Endothelial cell of umbilical vein (primary cell): Measurements from ENCODE around the gene FSHB. TPM values are rescaled to one million over a fixed set of nuclear protein-coding genes. Genes with fewer than 3 reads are reported as not detected.

Source experiments
- BruUV-seq: library from RNA; stranded (reverse); fragments of 400-500 nt; replicated peaks from 2 replicates; lab custom pipeline; 2021; lab: Mats Ljungman, UMichigan
- CTCF ChIA-PET: fragments of 300-600, 350-600 bp; sonication (Branson Sonifier 250); formaldehyde crosslinking; loops from one replicate; lab custom pipeline; 2021; ENCODE audit warnings: antibody characterized with exemption, inconsistent platforms; lab: Charles Lee
- POLR2A ChIA-PET: fragments of 300-600, 350-600 bp; sonication (Branson Sonifier 250); formaldehyde crosslinking; loops from one replicate; lab custom pipeline; 2021; ENCODE audit warnings: antibody characterized with exemption, inconsistent platforms; lab: Charles Lee
- DNase-seq: peaks from one replicate; pipeline ENCODE4 v3.0.0-alpha.2; 2011; ENCODE audit warnings: low read depth, low spot score
- FAIRE-seq: peaks from 2 replicates; lab custom pipeline; 2011; peaks lifted over from hg19 to GRCh38; lab: Jason Lieb, UNC
- H2AFZ ChIP-seq: 2 replicates; pipeline ENCODE4 v1.6.0; 2012; ENCODE audit warnings: low read depth, low read length, control low read depth, inconsistent platforms
- H3K27ac ChIP-seq: 2 replicates; pipeline ENCODE4 v1.5.1; 2011; ENCODE audit warnings: low read depth, mild to moderate bottlenecking, control low read depth, low read length, moderate library complexity; ENCODE audit not compliant: insufficient read depth
- H3K27me3 ChIP-seq, 2 experiments: 2 replicates each; pipeline versions ENCODE4 v1.6.0 to v1.6.1; 2011; ENCODE audit warnings: low read length in 2 of 2, mixed read lengths in 1 of 2; ENCODE audit not compliant: control insufficient read depth in 2 of 2, insufficient read depth in 2 of 2
- H3K36me3 ChIP-seq, 2 experiments: 2 replicates in 1 of 2; 3 replicates in 1 of 2; pipeline ENCODE4 v1.5.1; 2011; ENCODE audit warnings: low read length in 2 of 2, mild to moderate bottlenecking in 1 of 2, moderate library complexity in 1 of 2; ENCODE audit not compliant: control insufficient read depth in 2 of 2, insufficient read depth in 2 of 2; ENCODE audit errors: extremely low read depth in 1 of 2
- H3K4me1 ChIP-seq: 3 replicates; pipeline ENCODE4 v1.5.1; 2011; ENCODE audit warnings: mild to moderate bottlenecking, low read length; ENCODE audit not compliant: control insufficient read depth, insufficient read depth; ENCODE audit errors: extremely low read depth
- H3K4me2 ChIP-seq: 2 replicates; pipeline ENCODE4 v1.6.1; 2011; ENCODE audit warnings: low read length, control low read depth, mixed read lengths; ENCODE audit not compliant: insufficient read depth
- H3K4me3 ChIP-seq, 3 experiments: fragments of 200-600 bp in 1 of 3; sonication (generic), shearing (Covaris generic) in 1 of 3; replicated peaks in 1 of 3; 2 replicates each; pipeline ENCODE4 v1.5.1; 2011 to 2016; ENCODE audit warnings: control low read depth in 3 of 3, low read length in 3 of 3, mild to moderate bottlenecking in 2 of 3, inconsistent platforms in 1 of 3, low read depth in 1 of 3, moderate library complexity in 1 of 3; ENCODE audit not compliant: insufficient read depth in 1 of 3
- H3K79me2 ChIP-seq: 2 replicates; pipeline ENCODE4 v1.6.0; 2012; ENCODE audit warnings: low read length, inconsistent platforms; ENCODE audit not compliant: control insufficient read depth, insufficient read depth
- H3K9ac ChIP-seq: replicated peaks from 2 replicates; pipeline ENCODE3; 2011; ENCODE audit warnings: low read length, control low read depth; ENCODE audit not compliant: insufficient read depth; ENCODE audit errors: extremely low read depth
- H3K9me1 ChIP-seq: replicated peaks from 3 replicates; pipeline ENCODE4 v1.6.0; 2011; ENCODE audit warnings: mild to moderate bottlenecking, low read length; ENCODE audit not compliant: control insufficient read depth, insufficient read depth; ENCODE audit errors: extremely low read depth
- H3K9me3 ChIP-seq: replicated peaks from 2 replicates; pipeline ENCODE4 v1.5.1; 2012; ENCODE audit warnings: low read length, inconsistent platforms; ENCODE audit not compliant: control insufficient read depth, insufficient read depth
- H4K20me1 ChIP-seq: replicated peaks from 2 replicates; pipeline ENCODE3; 2011; ENCODE audit warnings: mild to moderate bottlenecking, low read length; ENCODE audit not compliant: control insufficient read depth, insufficient read depth; ENCODE audit errors: extremely low read depth
- CTCF ChIP-seq, 2 donors: IDR thresholded peaks; 1 replicate in 1 of 2; 2 replicates in 1 of 2; pipeline ENCODE4 v1.5.1; 2011; ENCODE audit warnings: low read length in 2 of 2, mild to moderate bottlenecking in 2 of 2, moderate library complexity in 2 of 2, control low read depth in 1 of 2, inconsistent platforms in 1 of 2, low read depth in 1 of 2; ENCODE audit not compliant: insufficient read depth in 1 of 2; ENCODE audit errors: extremely low read depth in 1 of 2
- EZH2 ChIP-seq: IDR thresholded peaks from 2 replicates; pipeline ENCODE4 v1.6.1; 2012; ENCODE audit warnings: borderline replicate concordance, low read depth, mild to moderate bottlenecking, moderate library complexity, low read length, inconsistent platforms; ENCODE audit not compliant: severe bottlenecking
- JUN ChIP-seq: IDR thresholded peaks from 2 replicates; pipeline ENCODE4 v1.6.1; 2011; ENCODE audit warnings: borderline replicate concordance, low read depth; ENCODE audit not compliant: insufficient read length, insufficient read depth
- MAX ChIP-seq: IDR thresholded peaks from 2 replicates; pipeline ENCODE4 v1.6.1; 2011; ENCODE audit not compliant: insufficient read depth, insufficient read length
- MYC ChIP-seq: IDR thresholded peaks from one replicate; pipeline ENCODE4 v1.6.1; 2011; ENCODE audit warnings: mild to moderate bottlenecking, low read depth, low read length
- POLR2A ChIP-seq: IDR thresholded peaks from 2 replicates; pipeline ENCODE4 v1.6.1; 2012; ENCODE audit warnings: low read depth, mild to moderate bottlenecking, control low read depth, low read length
- POLR2AphosphoS5 ChIP-seq: IDR thresholded peaks from 2 replicates; pipeline ENCODE4 v1.6.1; 2012; ENCODE audit warnings: low read depth, mild to moderate bottlenecking, control low read depth, low read length, moderate library complexity; ENCODE audit not compliant: insufficient read depth
- dilution Hi-C: fragments of 300-500 bp; cut with MboI; formaldehyde crosslinking; loops from one replicate; pipeline ENCODE4 v1.15.0; 2019; ENCODE audit warnings: low sequenced_read_pairs; ENCODE audit not compliant: extremely low pct_ligation_motif_present
- intact Hi-C: fragments of 100-400 bp; cut with micrococcal nuclease; formaldehyde crosslinking; loops from one replicate; pipeline ENCODE4 v1.10.0; 2022
- polyA plus RNA-seq, 4 experiments: library from polyadenylated mRNA; depleted of rRNA in 3 of 4; stranded (reverse) in 3 of 4; unstranded in 1 of 4; fragments of >200 nt; gene quantifications; 2 replicates each; pipeline versions ENCODE4 v1.2.1 to v1.2.3, GENCODE V29; 2011 to 2012; ENCODE audit warnings: missing spikeins in 1 of 4
- total RNA-seq: library from RNA; stranded (reverse); gene quantifications from 2 replicates; pipeline ENCODE4 v1.2.3, GENCODE V29; 2021

Gene FSHB
- total and polyA plus RNA-seq, 2 donors (not counting 3 experiments of a cell fraction or from before 2014, with no cell fraction given) = not detected

GRCh38 chr11:30270671-30271070 lies 39.9 kb downstream of the FSHB start:
- BruUV-seq = no TSS peak
- TF ChIP-seq EZH2 = no peak
- no peak for TF ChIP-seq POLR2A
- no peak for TF ChIP-seq POLR2AphosphoS5
- TF ChIP-seq MAX = no peak
- TF ChIP-seq JUN = no peak
- TF ChIP-seq CTCF (IDR thresholded peaks at IDR 0.05; ENCODE audit: extremely low read depth in 1 of 2, insufficient read depth in 1 of 2, low read depth in 1 of 2, low read length in 2 of 2) = no peak
- TF ChIP-seq MYC = no peak
- Histone ChIP-seq H3K27ac (no peak overlapping the region), H3K27me3 (no peaks in the 10 kb centered on the region), H3K4me3 (no peak overlapping the region), H3K9me1 (no peaks in the 10 kb centered on the region), H2AFZ (no peak overlapping the region), H3K36me3 (no peaks in the 10 kb centered on the region), H3K9ac (no peak overlapping the region), H3K79me2 (no peaks in the 10 kb centered on the region), H4K20me1 (no peaks in the 10 kb centered on the region), H3K4me1 (no peaks in the 10 kb centered on the region), H3K4me2 (no peak overlapping the region), H3K9me3 (no peaks in the 10 kb centered on the region)
- intact Hi-C loops (no loop called here), dilution Hi-C loops (no loop called here)
- FAIRE-seq = no peak
- no peak for DNase-seq
- ChIA-PET CTCF (no interaction called here), POLR2A (no interaction called here)
